Spleen (tissue), 7 donors: ENCODE data around the gene CDK10.

Source experiments
- CTCF ChIP-seq, 11 experiments: fragments of 200-600 bp in 7 of 11; fragments of 450-650 bp in 4 of 11; sonication (generic) in 4 of 11; IDR thresholded peaks in 8 of 11; conservative IDR thresholded peaks in 3 of 11; 1 replicate in 7 of 11; 2 replicates in 4 of 11; pipeline versions ENCODE4 v1.4.0 to v1.8.0; 2016 to 2021; ENCODE audit warnings: antibody characterized with exemption in 11 of 11, inconsistent platforms in 4 of 11, mild to moderate bottlenecking in 1 of 11
- POLR2A ChIP-seq, 3 donors: fragments of 450-650 bp; IDR thresholded peaks; one replicate each; pipeline ENCODE4 v1.5.1; 2017; ENCODE audit warnings: antibody characterized with exemption in 3 of 3, mild to moderate bottlenecking in 1 of 3
- POLR2AphosphoS5 ChIP-seq, 3 donors: sonication (generic); formaldehyde crosslinking; IDR thresholded peaks; one replicate each; pipeline ENCODE4 v1.5.1; 2017; ENCODE audit warnings: antibody characterized with exemption in 3 of 3
- donor health status: DM: no; HTN: no; CAD: no; lungs with moderate emphysema.
- donor health status: DM: no; HTN: no; CAD: no.
- donor health status: DM: no; HTN: no; CAD: no.

- no peak for TF ChIP-seq POLR2A (IDR thresholded peaks at IDR 0.05)
- TF ChIP-seq POLR2AphosphoS5 (IDR thresholded peaks at IDR 0.05) = no peak
- no peak for TF ChIP-seq CTCF (IDR thresholded peaks at IDR 0.05 in 8 of 11, conservative IDR thresholded peaks at IDR 0.05 in 3 of 11)
These were observed 50.1 kb downstream of the CDK10 start for GRCh38 chr16:89736554-89736953.
